NCI-H82 treated with DMSO at 0.1 percent for 48 hours (cell line): ENCODE data around the gene PKP3.
"Not testable (repeated sequence)": the region's sequence is repeated elsewhere in the genome, so short reads cannot be mapped to it uniquely, and the experiment has no call there.

ENCODE experiments used
- DNase-seq: peaks from one replicate; lab custom pipeline; 2025; ENCODE audit not compliant: unreplicated experiment; lab: John Stamatoyannopoulos, UW

The PKP3 gene, protein sequence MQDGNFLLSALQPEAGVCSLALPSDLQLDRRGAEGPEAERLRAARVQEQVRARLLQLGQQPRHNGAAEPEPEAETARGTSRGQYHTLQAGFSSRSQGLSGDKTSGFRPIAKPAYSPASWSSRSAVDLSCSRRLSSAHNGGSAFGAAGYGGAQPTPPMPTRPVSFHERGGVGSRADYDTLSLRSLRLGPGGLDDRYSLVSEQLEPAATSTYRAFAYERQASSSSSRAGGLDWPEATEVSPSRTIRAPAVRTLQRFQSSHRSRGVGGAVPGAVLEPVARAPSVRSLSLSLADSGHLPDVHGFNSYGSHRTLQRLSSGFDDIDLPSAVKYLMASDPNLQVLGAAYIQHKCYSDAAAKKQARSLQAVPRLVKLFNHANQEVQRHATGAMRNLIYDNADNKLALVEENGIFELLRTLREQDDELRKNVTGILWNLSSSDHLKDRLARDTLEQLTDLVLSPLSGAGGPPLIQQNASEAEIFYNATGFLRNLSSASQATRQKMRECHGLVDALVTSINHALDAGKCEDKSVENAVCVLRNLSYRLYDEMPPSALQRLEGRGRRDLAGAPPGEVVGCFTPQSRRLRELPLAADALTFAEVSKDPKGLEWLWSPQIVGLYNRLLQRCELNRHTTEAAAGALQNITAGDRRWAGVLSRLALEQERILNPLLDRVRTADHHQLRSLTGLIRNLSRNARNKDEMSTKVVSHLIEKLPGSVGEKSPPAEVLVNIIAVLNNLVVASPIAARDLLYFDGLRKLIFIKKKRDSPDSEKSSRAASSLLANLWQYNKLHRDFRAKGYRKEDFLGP

DNA sequence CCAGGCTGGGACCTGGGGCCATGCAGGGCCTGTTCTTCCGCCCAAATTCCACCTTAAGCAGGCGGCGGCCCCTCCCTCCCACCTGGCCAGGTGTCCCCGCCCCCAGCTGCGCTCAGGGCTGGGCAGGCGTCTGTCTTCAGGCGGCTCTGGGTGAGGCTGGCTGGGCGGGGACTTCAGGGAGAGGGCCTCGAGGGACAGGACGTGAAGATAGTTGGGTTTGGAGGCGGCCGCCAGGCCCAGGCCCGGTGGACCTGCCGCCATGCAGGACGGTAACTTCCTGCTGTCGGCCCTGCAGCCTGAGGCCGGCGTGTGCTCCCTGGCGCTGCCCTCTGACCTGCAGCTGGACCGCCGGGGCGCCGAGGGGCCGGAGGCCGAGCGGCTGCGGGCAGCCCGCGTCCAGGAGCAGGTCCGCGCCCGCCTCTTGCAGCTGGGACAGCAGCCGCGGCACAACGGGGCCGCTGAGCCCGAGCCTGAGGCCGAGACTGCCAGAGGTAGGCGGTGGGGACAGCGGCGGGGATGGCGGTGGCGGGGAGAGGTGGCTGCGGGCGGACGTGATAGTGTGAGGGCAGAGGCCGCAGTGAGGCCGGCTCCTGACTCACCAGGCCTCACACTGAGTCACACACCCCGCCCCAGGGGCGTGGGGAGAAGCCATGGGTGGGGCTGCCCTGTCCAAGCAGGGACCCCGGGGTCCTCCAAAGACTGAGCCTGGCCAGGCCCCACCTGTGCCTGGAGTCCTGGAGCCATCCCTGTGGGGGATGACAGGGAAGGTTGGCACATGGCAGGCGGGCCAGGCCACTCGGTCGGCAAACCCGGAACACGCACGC lies at the start of gene PKP3:
TSS of gene PKP3 (plus strand) at position 176 of the 824 bp plus-strand sequence. CDS start at position 260, 84 bp downstream.
- no peak for DNase-seq

DNA sequence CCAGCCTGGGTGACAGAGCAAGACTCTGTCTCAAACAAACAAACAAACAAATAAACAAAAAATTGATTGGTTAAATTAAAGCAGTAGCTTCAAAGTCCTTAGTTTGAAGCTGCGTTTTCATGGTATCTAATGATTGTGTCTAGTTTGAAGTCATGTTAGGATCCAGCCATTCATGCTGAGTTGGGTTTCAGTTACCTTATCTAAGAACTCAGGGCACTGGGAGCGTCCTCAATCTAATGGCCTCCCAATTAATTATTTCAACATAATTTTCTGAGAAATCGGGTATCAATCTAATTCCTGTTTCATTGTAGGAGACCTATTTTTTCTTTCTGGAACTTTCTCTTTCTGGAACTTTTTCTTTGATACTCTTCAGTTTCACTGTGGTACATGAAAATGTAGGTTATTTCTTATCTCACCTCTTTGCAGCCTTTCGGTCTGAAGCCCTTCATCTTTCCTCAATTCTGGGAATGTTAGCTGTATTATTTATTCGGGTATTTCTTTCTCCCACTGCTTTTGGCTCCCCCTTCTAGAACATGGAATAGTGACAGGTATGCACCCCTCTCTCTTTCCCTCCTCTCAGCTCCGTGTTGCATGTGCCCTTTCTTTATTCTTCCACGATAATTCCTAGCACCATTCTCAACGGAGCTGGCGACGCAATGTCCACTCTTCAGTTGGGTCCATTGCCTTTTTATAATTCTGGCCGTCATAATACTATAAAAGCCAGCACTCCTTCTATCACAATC lies 49.0 kb upstream of the PKP3 start:
- DNase-seq, result no peak

DNA sequence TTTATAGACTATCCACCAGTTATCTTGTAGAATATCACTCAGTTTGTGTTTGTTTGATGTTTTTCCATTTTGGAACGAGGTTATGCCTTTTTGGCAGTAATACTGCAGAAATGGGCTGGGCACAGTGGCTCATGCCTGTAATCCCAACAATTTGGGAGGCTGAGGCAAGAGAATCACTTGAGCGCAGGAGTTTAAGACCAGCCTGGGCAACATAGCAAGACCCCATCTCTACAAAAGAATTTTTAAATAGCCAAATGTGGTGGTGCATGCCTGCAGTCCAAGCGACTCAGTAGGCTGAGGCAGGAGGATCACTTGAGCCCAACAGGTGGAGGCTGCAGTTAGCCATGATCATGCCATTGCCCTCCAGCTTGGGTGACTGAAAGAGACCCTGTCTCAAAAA lies 47.5 kb upstream of the PKP3 start:
- no peak for DNase-seq

DNA sequence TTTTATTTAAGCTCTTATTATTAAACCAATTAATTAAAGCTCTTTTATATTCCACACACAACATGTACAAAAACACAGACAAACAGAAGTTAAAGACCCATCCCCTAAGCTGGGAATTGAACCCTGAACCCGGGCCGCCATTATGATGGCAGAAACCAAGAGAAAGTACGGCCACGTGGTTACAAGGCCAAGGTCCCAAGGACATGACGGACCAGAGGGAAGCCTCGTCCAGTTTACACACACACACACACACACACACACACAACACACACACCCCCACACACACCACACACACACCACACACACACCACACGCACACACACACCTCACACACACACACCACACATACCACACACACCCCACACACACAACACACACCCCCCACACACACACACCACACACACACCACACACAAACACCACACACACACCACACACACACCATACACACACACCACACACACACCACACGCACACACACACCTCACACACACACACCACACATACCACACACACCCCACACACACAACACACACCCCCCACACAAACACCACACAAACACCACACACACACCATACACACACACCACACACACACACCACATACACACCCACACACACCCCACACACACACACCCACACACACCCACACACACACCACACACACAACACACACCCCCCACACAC lies 44.6 kb upstream of the PKP3 start:
- not testable (repeated sequence) for DNase-seq

DNA sequence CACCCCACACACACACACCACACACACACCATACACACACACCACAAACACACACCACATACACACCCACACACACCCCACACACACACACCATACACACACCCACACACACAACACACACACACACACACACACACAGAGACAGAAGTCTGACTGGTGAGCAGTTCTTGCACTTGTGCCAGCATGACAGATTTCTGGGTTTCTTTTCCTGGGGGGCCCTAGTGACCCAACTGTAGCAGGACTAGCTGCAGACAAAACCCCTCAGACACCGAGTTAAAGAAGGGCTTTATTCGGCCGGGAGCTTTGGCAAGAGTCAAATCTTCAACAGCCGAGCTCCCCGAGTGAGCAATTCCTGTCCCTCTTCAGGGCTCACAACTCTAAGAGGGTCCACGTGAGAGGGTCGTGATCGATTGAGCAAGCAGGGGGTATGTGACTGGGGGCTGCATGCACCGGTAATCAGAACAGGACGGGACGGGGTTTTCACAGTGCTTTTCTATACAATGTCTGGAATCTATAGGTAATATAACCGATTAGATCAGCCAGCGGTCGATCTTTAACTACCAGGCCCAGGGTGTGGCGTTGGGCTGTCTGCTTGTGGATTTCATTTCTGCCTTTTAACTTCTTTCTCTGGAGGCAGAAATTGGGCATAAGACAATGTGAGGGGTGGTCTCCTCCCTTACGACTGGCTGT lies 43.8 kb upstream of the PKP3 start:
- DNase-seq, result not testable (repeated sequence)

DNA sequence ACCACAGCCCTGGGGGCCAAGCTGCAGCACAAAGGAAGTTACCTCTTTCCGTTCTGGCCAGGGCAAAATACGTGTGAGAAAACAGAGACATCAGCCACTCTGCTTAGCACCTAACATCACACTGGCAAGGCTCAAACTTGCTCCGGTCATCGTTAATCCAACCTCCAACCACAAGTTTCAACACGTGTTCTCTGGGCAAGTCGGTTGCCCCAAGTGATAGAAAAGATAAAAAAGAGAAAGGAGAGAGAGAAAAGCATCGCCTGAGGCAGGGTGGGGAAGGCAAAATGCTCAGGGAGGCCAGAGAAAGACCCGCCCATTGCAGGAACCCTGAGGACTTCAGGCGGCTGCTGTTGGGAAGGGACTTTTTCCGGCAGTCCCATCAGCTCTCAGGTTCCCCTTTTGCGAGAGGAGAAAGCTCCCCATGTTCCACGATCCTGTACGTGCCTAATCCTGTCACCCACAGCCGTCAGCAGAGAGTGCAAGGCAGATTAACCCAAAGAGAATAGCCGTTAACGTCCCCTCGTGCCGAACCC lies 43.2 kb upstream of the PKP3 start:
- no peak for DNase-seq

DNA sequence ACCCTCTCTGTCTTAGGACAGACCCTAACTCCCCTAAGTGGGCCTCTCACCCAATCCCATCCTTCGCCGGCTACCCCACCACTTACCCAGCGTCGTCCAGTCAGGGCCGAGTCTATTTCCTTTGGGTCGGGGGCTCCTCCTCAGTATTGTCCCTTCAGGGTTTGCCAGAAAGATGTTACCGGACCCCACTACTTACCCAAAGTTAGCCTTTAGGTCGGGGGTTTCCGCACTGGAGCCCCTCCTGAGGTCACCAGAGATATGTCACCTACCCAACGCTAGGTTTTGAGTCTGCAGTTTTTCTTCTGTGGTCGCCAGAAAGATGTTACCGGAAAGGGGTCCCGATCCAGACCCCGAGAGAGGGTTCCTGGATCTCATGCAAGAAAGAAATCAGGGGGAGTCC lies 42.6 kb upstream of the PKP3 start:
- no peak for DNase-seq

DNA sequence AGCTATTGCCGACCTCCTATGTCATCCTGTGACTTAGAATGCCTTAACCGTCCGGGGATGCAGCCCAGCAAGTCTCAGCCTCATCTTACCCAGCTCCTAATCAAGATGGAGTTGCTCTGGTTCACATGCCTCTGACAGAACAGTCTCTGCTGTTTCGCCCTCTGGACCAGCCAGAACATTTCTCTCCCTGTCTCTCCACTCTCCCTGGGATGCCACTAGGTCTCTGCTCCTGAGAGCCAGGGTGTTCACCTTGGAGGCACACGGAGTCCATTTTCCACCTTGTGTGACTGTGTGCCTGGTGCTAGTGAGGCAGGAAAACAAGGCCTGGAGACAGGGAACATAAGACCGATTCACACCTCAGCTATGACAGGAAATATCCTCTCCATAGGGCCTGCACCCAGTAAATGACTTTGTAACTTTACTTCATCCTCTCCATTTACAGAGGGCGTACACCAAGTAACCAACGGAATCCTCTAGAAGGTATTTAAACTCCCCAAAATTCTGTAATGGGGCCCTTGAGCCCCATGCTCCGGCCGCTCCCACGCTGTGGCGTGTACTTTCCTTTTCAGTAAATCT lies 41.5 kb upstream of the PKP3 start:
- no peak for DNase-seq

DNA sequence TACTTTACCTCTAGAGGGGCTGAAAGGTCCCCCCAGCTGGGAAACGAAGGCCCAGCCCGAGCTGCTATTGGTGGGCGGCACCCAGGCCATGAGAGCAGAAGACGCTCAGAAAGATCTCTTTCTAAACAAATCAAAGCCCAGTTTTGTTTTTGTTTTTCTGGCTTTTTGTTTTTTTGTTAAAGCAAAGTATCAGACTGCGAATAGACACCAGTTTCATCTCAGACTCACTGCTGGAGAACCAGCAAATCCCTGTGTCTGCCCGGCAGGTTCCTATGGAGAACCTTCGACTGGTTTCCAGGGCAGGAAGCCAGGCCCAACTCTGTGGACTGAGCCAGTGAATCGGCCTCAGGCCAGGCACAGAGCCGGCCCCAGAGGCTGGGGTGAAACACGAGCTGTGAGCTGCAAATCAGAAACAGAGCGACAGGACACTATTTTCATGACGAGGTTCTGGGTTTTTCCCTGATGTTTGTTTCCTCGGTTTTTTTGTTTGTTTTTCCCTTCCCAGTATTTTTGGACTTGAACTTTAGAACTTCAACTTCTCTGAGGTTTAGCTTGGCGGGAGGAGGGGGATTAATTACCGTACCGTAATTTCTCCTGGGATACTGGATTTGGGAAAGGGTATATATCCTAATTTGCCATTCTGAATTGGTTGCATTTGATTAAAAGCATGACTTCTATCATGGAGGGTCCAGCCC lies 40.7 kb upstream of the PKP3 start:
- DNase-seq, result no peak

DNA sequence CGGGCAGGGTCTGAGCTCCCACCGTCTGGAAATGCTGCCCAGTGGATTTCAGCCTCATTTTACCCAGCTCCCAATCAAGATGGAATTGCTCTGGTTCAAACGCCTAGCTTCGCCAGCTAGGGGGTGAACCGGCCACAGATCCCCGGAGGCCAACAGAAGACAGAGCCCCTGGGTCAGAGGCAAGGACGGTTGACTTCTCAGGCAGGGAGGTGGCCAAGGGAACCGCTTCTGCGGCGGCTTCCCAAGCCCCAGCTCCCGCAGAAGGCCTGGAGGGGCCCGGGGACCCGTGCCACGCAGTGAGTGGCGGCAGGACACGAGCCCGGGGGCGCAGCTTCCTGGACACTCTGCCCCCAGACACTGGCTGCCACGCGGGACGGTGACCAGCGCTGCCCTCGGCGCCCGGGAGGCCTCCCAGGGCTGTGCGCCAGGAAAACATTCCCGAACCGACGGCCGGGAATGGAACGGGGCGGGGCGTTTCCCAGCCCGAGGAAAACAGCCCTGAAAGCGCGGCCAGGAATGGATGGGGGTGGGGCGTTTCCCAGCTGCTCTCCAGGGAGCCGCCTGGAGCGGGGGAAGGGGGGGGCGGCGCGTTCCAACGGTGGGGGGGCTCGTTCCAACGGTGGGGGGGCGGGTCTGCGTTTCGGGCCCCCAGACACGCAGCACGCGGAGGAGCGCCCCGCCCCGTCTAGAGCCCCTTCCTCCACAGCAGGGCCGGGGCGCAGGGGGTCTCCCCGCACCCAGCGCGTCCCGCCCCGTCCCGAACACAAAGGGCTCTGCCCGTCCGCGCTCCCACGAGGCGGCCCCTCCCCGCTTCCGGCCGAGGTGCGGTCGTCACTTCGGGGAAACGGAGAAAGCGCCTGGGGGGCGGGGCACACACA lies 38.2 kb upstream of the PKP3 start:
- DNase-seq, result peak; percentile 58

DNA sequence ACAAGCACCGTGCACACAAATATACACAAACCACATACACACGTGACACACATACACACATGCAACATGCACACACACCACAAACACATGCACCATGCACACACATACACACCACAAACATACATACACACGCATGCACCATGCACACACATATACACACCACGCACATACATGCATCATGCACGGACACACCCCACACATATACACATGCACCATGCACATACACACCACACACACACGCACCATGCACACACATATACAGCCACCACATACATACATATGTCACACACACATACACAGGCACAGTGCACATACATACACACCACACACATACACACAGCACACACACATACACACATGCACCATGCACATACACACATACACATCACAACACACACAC lies 37.4 kb upstream of the PKP3 start:
- DNase-seq, result no peak

DNA sequence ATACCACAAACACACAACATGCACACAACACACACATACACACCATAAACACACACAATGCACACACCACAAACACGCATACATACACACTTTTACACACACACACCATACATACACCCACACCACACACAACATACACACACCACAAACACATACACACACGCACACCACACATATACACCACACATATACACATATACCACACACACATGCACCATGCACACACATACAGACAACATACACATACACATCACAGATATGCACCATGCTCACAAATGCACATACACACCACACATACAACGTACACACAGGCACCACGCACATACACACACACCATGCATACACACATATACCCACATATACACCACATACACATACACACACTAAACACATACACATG lies 36.4 kb upstream of the PKP3 start:
- no peak for DNase-seq

DNA sequence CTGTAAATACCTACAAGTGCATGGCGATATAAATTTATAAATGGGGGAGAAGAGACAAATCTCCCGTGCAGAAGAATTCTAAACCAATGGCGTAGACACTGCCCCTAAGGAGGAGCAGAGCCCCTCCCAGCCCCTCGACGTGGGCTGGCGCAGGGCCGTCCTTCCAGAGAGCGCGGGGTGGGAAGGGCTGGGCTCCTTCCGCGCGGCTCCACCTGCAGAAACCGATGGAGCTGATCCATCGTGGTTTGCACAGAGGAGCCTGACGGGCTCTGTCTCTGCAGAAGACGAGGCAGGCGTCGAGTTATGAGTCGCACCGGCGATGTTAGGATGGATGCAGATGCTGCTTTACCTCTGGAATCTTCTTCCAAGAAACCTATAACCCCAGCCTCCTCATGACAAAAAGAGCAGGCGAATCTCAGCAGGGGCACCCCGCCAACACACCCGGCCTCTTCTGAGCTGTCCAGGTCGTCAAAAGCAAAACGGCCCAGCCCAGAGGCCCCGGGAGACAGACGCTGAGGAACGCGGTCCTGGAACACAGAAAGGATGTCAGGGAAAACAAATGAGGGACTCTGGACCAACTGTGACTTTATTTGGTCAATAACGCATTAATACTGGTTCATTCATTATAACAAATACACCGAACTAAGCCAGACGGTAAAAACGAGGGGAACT lies 35.7 kb upstream of the PKP3 start:
- DNase-seq, result no peak

DNA sequence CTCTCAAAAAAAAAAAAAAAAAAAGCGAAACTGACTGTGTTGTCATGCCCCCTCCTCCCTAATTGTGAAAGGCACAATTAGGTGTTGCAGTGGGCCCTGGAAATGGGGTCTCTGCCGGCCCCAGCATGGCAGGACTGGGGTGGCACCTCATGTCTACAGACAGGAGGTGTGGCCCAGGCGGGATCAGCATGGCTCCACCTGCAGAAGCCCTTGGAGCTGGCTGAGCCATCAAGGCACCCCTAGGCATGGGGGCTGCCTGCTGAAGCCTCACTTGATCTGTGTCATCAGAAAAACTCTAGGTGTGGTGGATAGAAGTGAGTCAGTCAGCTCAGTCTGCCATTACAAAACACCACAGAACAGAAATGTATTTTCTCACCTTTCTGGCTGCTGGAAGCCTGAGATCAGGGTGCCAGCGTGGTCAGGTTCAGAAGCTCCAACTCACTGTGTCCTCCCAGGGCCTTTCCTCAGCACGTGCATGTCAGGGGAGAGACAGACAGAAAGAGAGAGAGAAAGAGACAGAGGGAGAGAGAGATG lies 34.8 kb upstream of the PKP3 start:
- DNase-seq, result no peak

DNA sequence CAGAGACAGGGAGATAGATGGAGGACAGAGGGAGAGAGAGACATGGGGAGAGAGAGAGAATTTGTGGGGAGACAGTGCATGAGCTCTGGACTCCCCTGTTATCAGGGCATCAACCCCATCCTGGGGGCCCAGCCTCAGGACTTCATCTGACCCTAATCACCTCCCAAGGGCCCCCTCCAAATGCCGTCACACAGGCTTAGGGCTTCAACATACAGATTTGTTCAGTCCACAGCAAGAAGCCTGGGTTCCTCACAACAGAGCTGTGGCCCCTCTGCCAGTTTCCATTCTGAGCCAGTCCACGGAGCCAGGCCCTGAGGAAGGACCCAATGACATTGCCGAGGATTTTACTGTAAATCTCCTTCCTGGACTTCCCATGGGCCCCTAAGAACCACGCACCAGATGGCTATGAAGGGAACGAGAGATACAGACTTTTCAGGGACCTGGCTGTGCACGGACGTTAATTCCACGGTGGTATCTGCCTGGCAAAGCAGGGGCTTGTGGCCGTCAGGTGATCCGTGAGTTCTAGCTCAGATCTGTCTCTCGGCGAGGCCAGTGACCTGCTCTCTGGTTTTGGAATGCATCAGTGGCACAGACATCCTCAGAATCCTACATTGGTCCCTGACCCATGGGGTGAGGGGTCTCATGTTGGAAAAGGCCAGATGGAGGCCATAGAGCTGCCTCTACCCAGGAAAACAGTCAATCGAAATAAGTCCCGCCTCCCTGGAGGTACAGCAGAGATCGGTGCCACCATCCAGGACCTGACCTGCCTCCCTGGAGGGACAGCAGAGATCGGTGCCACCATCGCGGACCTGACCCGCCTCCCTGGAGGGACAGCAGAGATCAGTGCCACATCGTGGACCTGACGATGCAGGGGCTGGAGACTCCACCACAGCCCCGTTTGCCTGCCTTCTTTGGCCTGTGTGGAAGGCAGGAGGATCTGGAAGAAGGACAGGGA lies 33.4 kb upstream of the PKP3 start:
- no peak for DNase-seq
